Activated T-cell treated with anti-CD3 and anti-CD28 coated beads, Interleukin-2, amount 50 U/mL, for 1 hour (primary cell): ENCODE results near the gene RTN4R.
A peak's percentile ranks its signal among the peaks of the same experiment; 100 is the strongest.
"Not testable (repeated sequence)": the region's sequence is repeated elsewhere in the genome, so short reads cannot be mapped to it uniquely, and the experiment has no call there.

Experiments
- DNase-seq: peaks from one replicate; pipeline ENCODE4 v3.0.0-alpha.2; 2020

RTN4R gene

GRCh38 chr22:20305230-20305893 lies 37.2 kb upstream of the RTN4R start:
- DNase-seq, result not testable (repeated sequence)

GRCh38 chr22:20304646-20305045 lies 36.5 kb upstream of the RTN4R start:
- no peak for DNase-seq

GRCh38 chr22:20303229-20303534 lies 35.1 kb upstream of the RTN4R start:
- not testable (repeated sequence) for DNase-seq

GRCh38 chr22:20302438-20303228 lies 34.5 kb upstream of the RTN4R start:
- DNase-seq, result no peak

GRCh38 chr22:20299746-20300136 lies 31.6 kb upstream of the RTN4R start:
- no peak for DNase-seq

- DNase-seq, result peak; percentile 94
Observed at GRCh38 chr22:20298803-20299745, 31.0 kb upstream of the RTN4R start.

GRCh38 chr22:20298110-20298802 lies 30.1 kb upstream of the RTN4R start:
- DNase-seq, result no peak

- no peak for DNase-seq
Observed at GRCh38 chr22:20297414-20298109, 29.4 kb upstream of the RTN4R start.

GRCh38 chr22:20296598-20296997 lies 28.5 kb upstream of the RTN4R start:
- DNase-seq, result no peak

- no peak for DNase-seq
Observed at GRCh38 chr22:20295262-20296064, 27.3 kb upstream of the RTN4R start.

GRCh38 chr22:20292673-20293232 lies 24.6 kb upstream of the RTN4R start:
- DNase-seq, result no peak

GRCh38 chr22:20292108-20292507 lies 24.0 kb upstream of the RTN4R start:
- DNase-seq, result no peak

- DNase-seq, result no peak
Observed at GRCh38 chr22:20291604-20292063, 23.5 kb upstream of the RTN4R start.

- no peak for DNase-seq
Observed at GRCh38 chr22:20291249-20291586, 23.1 kb upstream of the RTN4R start.

GRCh38 chr22:20290578-20291248 lies 22.6 kb upstream of the RTN4R start:
- DNase-seq, result no peak

GRCh38 chr22:20290045-20290392 lies 21.9 kb upstream of the RTN4R start:
- no peak for DNase-seq

- DNase-seq, result not testable (repeated sequence)
Observed at GRCh38 chr22:20289182-20290044, 21.3 kb upstream of the RTN4R start.

GRCh38 chr22:20286784-20287423 lies 18.8 kb upstream of the RTN4R start:
- DNase-seq, result not testable (repeated sequence)

- not testable (repeated sequence) for DNase-seq
Observed at GRCh38 chr22:20286312-20286660, 18.2 kb upstream of the RTN4R start.
